ENCODE measurements around the gene ALG1L2.
A peak's percentile ranks its signal among the peaks of the same experiment; 100 is the strongest.
"Not testable (repeated sequence)": the region's sequence is repeated elsewhere in the genome, so short reads cannot be mapped to it uniquely, and the experiment has no call there.

ALG1L2 gene

DNA sequence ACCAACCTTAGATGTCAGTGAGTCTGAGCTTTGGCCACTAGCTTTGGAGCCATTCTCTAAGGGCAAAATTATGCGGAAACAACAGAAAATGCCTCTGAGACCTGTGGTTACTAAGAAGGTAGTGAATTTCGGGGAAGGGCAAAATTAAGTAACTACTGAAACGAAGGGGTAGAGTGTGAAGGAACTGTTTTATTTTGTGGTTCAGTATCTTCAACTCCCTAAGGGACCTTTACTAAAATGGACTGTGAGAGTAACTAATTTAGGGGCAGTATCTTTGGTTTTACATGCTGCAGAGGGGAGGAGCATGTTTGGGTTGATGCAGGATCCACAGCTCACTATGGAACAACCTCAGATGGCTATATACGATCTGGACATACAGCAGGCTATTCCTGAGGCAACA is 8.0 kb upstream of the ALG1L2 start:
- Histone ChIP-seq H3K4me2 (peak overlapping the region; percentile 74), H4K20me1 (no peaks in the 10 kb centered on the region), H3K4me1 (peaks cover 50% of the 10 kb centered on the region), H3K27ac (no peak overlapping the region), H3K4me3 (peak overlapping the region; percentile 26; the same call in 1 of the 2 replicates), H3K9me3 (peaks cover 6% of the 10 kb centered on the region; the same call in 1 of the 2 replicates), H3K36me3 (no peaks in the 10 kb centered on the region), H3K9ac (no peak overlapping the region), H3K27me3 (no peaks in the 10 kb centered on the region)
- no peak for TF ChIP-seq Cebpa-rat (IDR thresholded peaks at IDR 0.05)

- TF ChIP-seq Cebpa-rat (IDR thresholded peaks at IDR 0.05): no peak
- Histone ChIP-seq H3K9ac (no peak overlapping the region), H3K4me1 (peaks cover 65% of the 10 kb centered on the region), H3K36me3 (no peaks in the 10 kb centered on the region), H3K4me2 (no peak overlapping the region), H3K4me3 (no peak overlapping the region), H4K20me1 (no peaks in the 10 kb centered on the region), H3K9me3 (no peaks in the 10 kb centered on the region), H3K27ac (no peak overlapping the region), H3K27me3 (no peaks in the 10 kb centered on the region)
These were observed 4.0 kb upstream of the ALG1L2 start for GRCh38 chr3:130077636-130078035.

DNA sequence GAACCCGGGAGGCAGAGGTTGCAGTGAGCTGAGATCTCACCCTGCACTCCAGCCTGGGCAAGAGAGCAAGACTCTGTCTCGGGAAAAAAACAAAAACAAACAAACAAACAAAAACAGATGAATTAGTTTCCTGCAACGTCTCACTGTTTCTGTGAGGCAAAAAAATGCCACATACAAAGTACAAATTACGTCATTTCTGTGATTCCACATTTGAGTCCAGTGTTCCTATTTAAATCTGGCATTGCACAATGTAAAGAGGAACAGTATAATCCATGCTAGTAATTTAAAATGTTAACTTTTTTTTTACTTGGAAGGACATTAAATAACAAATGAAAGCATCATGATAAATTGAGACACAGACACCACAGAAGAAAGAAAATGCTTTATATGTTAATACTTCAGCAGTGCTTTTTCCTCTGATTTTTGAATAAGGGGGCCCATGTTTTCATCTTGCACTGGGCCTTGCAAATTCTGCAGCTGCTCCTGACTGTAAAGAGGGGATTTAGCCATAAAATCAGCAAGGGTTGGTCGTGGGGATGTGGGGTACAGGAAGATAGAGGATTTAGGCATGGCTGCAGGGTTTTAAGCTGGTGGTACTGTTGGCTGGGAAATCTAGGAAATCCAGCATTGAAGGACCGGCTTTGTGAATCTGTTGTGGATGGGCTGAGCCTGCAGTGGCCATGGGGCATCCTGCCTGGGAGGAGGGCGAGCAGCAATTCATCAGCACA is 1.9 kb downstream of the ALG1L2 start:
- not testable (repeated sequence) for H3K9me3 ChIP-seq, H3K4me3 ChIP-seq, H3K9ac ChIP-seq, H4K20me1 ChIP-seq, H3K36me3 ChIP-seq, H3K27me3 ChIP-seq, H3K27ac ChIP-seq, H3K4me2 ChIP-seq
- H3K4me1 ChIP-seq: peaks cover 64% of the 10 kb centered on the region

DNA sequence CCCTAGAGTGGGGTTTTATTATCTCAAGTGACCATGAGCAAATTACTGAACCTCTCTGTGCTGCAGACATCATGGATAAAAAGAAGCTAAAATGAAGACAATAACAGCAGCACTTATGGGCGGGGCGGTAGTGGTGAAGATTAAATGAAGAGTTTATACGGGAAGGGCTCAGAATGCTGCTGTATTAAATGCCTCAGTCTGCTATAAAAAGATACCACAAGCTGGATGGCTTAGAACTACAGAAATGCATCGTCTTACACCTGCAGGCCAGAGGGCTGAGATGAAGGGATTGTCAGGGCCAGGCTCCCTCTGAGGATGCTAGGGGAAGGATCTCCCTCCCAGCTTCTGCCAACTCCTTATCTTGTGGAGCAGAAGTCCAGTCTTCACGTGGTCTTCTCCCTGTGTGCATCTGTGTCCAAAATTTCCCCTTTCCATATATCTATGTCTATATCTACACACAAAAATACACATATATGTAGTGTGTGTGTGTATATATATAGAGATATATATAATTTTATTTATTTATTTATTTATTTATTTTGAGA is 2.9 kb downstream of the ALG1L2 start:
- H3K27me3 ChIP-seq: no peaks in the 10 kb centered on the region
- no peaks in the 10 kb centered on the region for H3K36me3 ChIP-seq
- no peaks in the 10 kb centered on the region for H4K20me1 ChIP-seq
- H3K4me3 ChIP-seq: no peak overlapping the region
- H3K27ac ChIP-seq: no peak overlapping the region
- peaks cover 60% of the 10 kb centered on the region for H3K4me1 ChIP-seq
- no peak overlapping the region for H3K9ac ChIP-seq
- no peak for TF ChIP-seq Cebpa-rat (IDR thresholded peaks at IDR 0.05)
- peaks cover 15% of the 10 kb centered on the region for H3K9me3 ChIP-seq
- peak overlapping the region; percentile 22; the same call in 1 of the 2 replicates for H3K4me2 ChIP-seq

DNA sequence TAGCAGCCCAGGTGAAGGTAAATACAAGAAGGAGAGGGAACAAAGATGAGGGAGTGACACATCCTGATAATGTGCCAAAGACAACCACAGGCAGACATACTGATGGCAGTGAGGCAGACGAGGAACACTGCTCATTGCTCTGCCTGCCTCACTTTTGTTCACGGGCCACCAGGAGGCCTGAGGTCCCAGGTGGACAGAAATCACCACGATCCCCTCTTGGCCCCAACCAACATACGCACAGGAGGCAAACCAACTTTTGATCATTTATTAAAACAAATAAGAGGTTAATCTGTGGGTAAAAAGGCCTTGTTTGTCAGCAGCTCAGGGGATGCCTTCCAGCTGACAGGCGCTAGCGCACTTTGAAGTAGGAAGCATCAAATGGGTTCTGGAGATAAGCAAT is 4.2 kb downstream of the ALG1L2 start:
- no peak overlapping the region for H3K4me2 ChIP-seq
- no peaks in the 10 kb centered on the region for H3K36me3 ChIP-seq
- peaks cover 15% of the 10 kb centered on the region for H3K9me3 ChIP-seq
- no peak overlapping the region for H3K4me3 ChIP-seq
- no peak overlapping the region for H3K9ac ChIP-seq
- H4K20me1 ChIP-seq: no peaks in the 10 kb centered on the region
- no peaks in the 10 kb centered on the region for H3K27me3 ChIP-seq
- H3K27ac ChIP-seq: no peak overlapping the region
- peaks cover 56% of the 10 kb centered on the region for H3K4me1 ChIP-seq
- no peak for TF ChIP-seq Cebpa-rat (IDR thresholded peaks at IDR 0.05)

DNA sequence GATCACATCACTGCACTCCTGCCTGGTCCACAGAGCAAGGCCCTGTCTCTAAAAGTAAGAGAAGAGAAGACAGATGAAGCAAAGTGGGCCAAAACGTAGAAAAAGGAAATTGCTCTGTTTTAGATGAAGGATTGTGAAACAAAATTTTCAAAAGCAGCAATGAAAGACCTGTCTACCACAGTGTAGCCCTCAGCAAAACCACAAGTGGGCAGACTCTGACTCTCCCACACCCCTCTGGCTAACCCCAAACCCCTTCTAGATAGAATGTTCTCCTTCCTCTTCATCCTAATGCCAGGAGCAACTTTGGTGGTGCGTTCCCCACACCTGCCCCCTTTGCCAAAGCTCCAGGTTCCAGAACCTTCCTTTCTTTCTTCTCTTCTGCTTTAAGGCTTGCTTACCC is 5.0 kb downstream of the ALG1L2 start:
- not testable (repeated sequence) for H3K4me2 ChIP-seq, H3K36me3 ChIP-seq, H4K20me1 ChIP-seq, H3K4me3 ChIP-seq, H3K9ac ChIP-seq, H3K27ac ChIP-seq, H3K27me3 ChIP-seq
- Histone ChIP-seq H3K4me1 (peaks cover 56% of the 10 kb centered on the region), H3K9me3 (peaks cover 15% of the 10 kb centered on the region)

- no peaks in the 10 kb centered on the region for H3K36me3 ChIP-seq
- H3K27me3 ChIP-seq: no peaks in the 10 kb centered on the region
- no peak overlapping the region for H3K4me2 ChIP-seq
- H3K9ac ChIP-seq: no peak overlapping the region
- no peaks in the 10 kb centered on the region for H4K20me1 ChIP-seq
- no peak overlapping the region for H3K4me3 ChIP-seq
- H3K27ac ChIP-seq: peak overlapping the region; percentile 18; the same call in 1 of the 2 replicates
- peaks cover 56% of the 10 kb centered on the region for H3K4me1 ChIP-seq
- no peak for TF ChIP-seq Cebpa-rat (IDR thresholded peaks at IDR 0.05)
- H3K9me3 ChIP-seq: peaks cover 15% of the 10 kb centered on the region
These were observed 6.4 kb downstream of the ALG1L2 start for GRCh38 chr3:130088061-130088460.

- Histone ChIP-seq H3K27ac (peak overlapping the region; percentile 83; the same call in 1 of the 2 replicates), H3K9me3 (peaks cover 15% of the 10 kb centered on the region), H3K4me1 (peaks cover 63% of the 10 kb centered on the region)
- H3K4me2 ChIP-seq, H3K4me3 ChIP-seq, H4K20me1 ChIP-seq, H3K27me3 ChIP-seq, H3K9ac ChIP-seq, H3K36me3 ChIP-seq: not testable (repeated sequence)
These were observed 9.1 kb downstream of the ALG1L2 start for GRCh38 chr3:130090681-130091080.

GRCh38 chr3:130091958-130092357 is 10.3 kb downstream of the ALG1L2 start:
- Histone ChIP-seq H3K27me3 (no peaks in the 10 kb centered on the region), H3K9ac (no peak overlapping the region), H3K4me2 (peak overlapping the region; percentile 88; the same call in 1 of the 2 replicates), H4K20me1 (no peaks in the 10 kb centered on the region), H3K4me3 (no peak overlapping the region), H3K36me3 (no peaks in the 10 kb centered on the region), H3K9me3 (peaks cover 15% of the 10 kb centered on the region), H3K4me1 (peaks cover 67% of the 10 kb centered on the region), H3K27ac (peak overlapping the region; percentile 83)
- no peak for TF ChIP-seq Cebpa-rat (IDR thresholded peaks at IDR 0.05)

GRCh38 chr3:130093741-130094391 is 12.2 kb downstream of the ALG1L2 start:
- peak overlapping the region; percentile 75 for H3K9ac ChIP-seq
- H3K9me3 ChIP-seq: 0 out of 2 replicates have a peak, but pooled peaks cover 3% of the 10 kb centered on the region
- H3K4me2 ChIP-seq: peak overlapping the region; percentile 88
- peaks cover 77% of the 10 kb centered on the region for H3K4me1 ChIP-seq
- peak overlapping the region; percentile 83 for H3K27ac ChIP-seq
- H3K27me3 ChIP-seq: no peaks in the 10 kb centered on the region
- H4K20me1 ChIP-seq: no peaks in the 10 kb centered on the region
- peak overlapping the region; percentile 57 for H3K4me3 ChIP-seq
- no peak for TF ChIP-seq Cebpa-rat (IDR thresholded peaks at IDR 0.05)
- no peaks in the 10 kb centered on the region for H3K36me3 ChIP-seq

GRCh38 chr3:130094491-130094941 is 12.9 kb downstream of the ALG1L2 start:
- Histone ChIP-seq H3K4me1 (peaks cover 77% of the 10 kb centered on the region), H3K4me3 (peak overlapping the region; percentile 57), H3K27ac (peak overlapping the region; percentile 83), H3K9ac (peak overlapping the region; percentile 75; the same call in 1 of the 2 replicates), H3K4me2 (peak overlapping the region; percentile 88)
- not testable (repeated sequence) for H3K36me3 ChIP-seq, H4K20me1 ChIP-seq, H3K9me3 ChIP-seq, H3K27me3 ChIP-seq

DNA sequence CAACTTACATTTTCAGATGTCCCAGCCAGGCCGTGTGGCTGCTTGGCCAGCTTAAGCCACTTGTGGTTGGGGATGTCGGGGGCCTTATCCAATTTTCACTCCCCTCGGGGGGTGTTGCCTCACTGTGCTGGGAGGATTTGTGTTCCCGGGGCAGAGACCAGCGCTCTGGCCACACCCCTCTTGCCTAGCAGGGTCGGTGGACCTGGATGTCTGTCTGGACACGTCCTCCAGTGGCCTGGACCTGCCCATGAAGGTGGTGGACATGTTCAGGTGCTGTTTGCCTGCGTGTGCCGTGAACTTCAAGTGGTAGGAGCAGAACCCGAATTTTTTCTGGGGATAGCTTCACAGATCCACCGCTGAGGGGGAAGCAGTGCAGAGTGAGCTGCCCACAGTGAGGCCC is 14.2 kb downstream of the ALG1L2 start:
- H3K36me3 ChIP-seq, H3K4me3 ChIP-seq, H3K9ac ChIP-seq, H4K20me1 ChIP-seq, H3K27ac ChIP-seq, H3K27me3 ChIP-seq, H3K9me3 ChIP-seq: not testable (repeated sequence)
- peaks cover 67% of the 10 kb centered on the region for H3K4me1 ChIP-seq
- peak overlapping the region; percentile 88 for H3K4me2 ChIP-seq

- not testable (repeated sequence) for H3K36me3 ChIP-seq, H3K9ac ChIP-seq, H3K4me3 ChIP-seq, H4K20me1 ChIP-seq, H3K9me3 ChIP-seq, H3K27me3 ChIP-seq
- Histone ChIP-seq H3K27ac (peak overlapping the region; percentile 53; the same call in 1 of the 2 replicates), H3K4me1 (peaks cover 55% of the 10 kb centered on the region), H3K4me2 (peak overlapping the region; percentile 88)
These were observed 15.5 kb downstream of the ALG1L2 start for GRCh38 chr3:130097096-130097495.

Data from BLaER1 (cell line).